IMR-90 (cell line): ENCODE results near the gene USF1. TPM values are rescaled to one million over a fixed set of nuclear protein-coding genes. Genes with fewer than 3 reads are reported as not detected.

Source experiments
- ATAC-seq: fragments of 200-7000 bp; cut with Tn5 transposase; 2 replicates; pipeline ENCODE4 v1.9.1; 2020; ENCODE audit warnings: low read depth, mild to moderate bottlenecking, moderate library complexity
- BruUV-seq: library from RNA; stranded (reverse); fragments of 400-500 nt; replicated peaks from 2 replicates; lab custom pipeline; 2021; lab: Mats Ljungman, UMichigan
- CTCF ChIA-PET: fragments of 300-600 bp; formaldehyde crosslinking; extraction: SDS; loops from one replicate; lab custom pipeline; 2021; ENCODE audit warnings: antibody characterized with exemption; lab: Yijun Ruan, JAX
- POLR2A ChIA-PET: fragments of 300-600 bp; sonication (Branson Sonifier 250); formaldehyde crosslinking; loops from one replicate; lab custom pipeline; 2022; ENCODE audit warnings: antibody characterized with exemption; ENCODE audit not compliant: unreplicated experiment; lab: Charles Lee
- DNase-seq: peaks from one replicate; pipeline ENCODE4 v3.0.0; 2013
- H2AFZ ChIP-seq: replicated peaks from 2 replicates; pipeline ENCODE3; 2013; ENCODE audit warnings: low read length, mild to moderate bottlenecking; ENCODE audit not compliant: poor library complexity
- H2AK5ac ChIP-seq: 2 replicates; pipeline ENCODE4 v1.6.1; 2013; ENCODE audit warnings: low read depth, low read length, inconsistent platforms
- H2AK9ac ChIP-seq: replicated peaks from 2 replicates; pipeline ENCODE3; 2013; ENCODE audit warnings: mild to moderate bottlenecking, low read depth, low read length, moderate library complexity; ENCODE audit not compliant: poor library complexity
- H2BK120ac ChIP-seq: 2 replicates; pipeline ENCODE4 v1.6.1; 2013; ENCODE audit warnings: low read depth, low read length, inconsistent platforms
- H2BK15ac ChIP-seq: 3 replicates; pipeline ENCODE4 v1.6.1; 2013; ENCODE audit warnings: low read depth, low read length, inconsistent platforms
- H2BK20ac ChIP-seq: 2 replicates; pipeline ENCODE4 v1.6.1; 2013; ENCODE audit warnings: low read depth, mild to moderate bottlenecking, inconsistent platforms, low read length, moderate library complexity
- H2BK5ac ChIP-seq: 2 replicates; pipeline ENCODE4 v1.6.1; 2013; ENCODE audit warnings: mild to moderate bottlenecking, low read depth, low read length, inconsistent platforms; ENCODE audit not compliant: poor library complexity, severe bottlenecking
- H3K14ac ChIP-seq: replicated peaks from 2 replicates; pipeline ENCODE4 v1.6.1; 2013; ENCODE audit warnings: low read depth, low read length, inconsistent platforms
- H3K18ac ChIP-seq: 2 replicates; pipeline ENCODE4 v1.6.1; 2013; ENCODE audit warnings: low read depth, low read length, control low read depth
- H3K23ac ChIP-seq: 2 replicates; pipeline ENCODE4 v1.6.1; 2013; ENCODE audit warnings: low read depth, low read length, inconsistent platforms
- H3K27ac ChIP-seq: 2 replicates; pipeline ENCODE4 v1.5.1; 2013; ENCODE audit warnings: mild to moderate bottlenecking, control low read depth, low read length; ENCODE audit not compliant: insufficient read depth
- H3K27me3 ChIP-seq: 2 replicates; pipeline ENCODE4 v1.6.1; 2013; ENCODE audit warnings: low read length; ENCODE audit not compliant: control insufficient read depth, insufficient read depth
- H3K36me3 ChIP-seq: 2 replicates; pipeline ENCODE4 v1.6.1; 2013; ENCODE audit warnings: low read length, mixed read lengths; ENCODE audit not compliant: control insufficient read depth, insufficient read depth
- H3K4ac ChIP-seq: 2 replicates; pipeline ENCODE4 v1.6.1; 2013; ENCODE audit warnings: low read depth, low read length, inconsistent platforms
- H3K4me1 ChIP-seq: 2 replicates; pipeline ENCODE4 v1.6.1; 2013; ENCODE audit warnings: low read length, mixed read lengths; ENCODE audit not compliant: control insufficient read depth, insufficient read depth
- H3K4me2 ChIP-seq: 2 replicates; pipeline ENCODE4 v1.6.1; 2013; ENCODE audit warnings: low read depth, mild to moderate bottlenecking, control low read depth, low read length, moderate library complexity
- H3K4me3 ChIP-seq: 2 replicates; pipeline ENCODE4 v1.5.1; 2013; ENCODE audit warnings: low read depth, mild to moderate bottlenecking, control low read depth, low read length, moderate library complexity; ENCODE audit not compliant: insufficient read depth
- H3K56ac ChIP-seq: 2 replicates; pipeline ENCODE4 v1.6.1; 2013; ENCODE audit warnings: low read length, inconsistent platforms; ENCODE audit not compliant: insufficient read depth; ENCODE audit errors: extremely low read depth
- H3K79me1 ChIP-seq, 2 experiments: 2 replicates each; pipeline ENCODE4 v1.6.1; 2013; ENCODE audit warnings: low read length in 2 of 2, inconsistent platforms in 1 of 2, low read depth in 1 of 2
- H3K9ac ChIP-seq: 2 replicates; pipeline ENCODE4 v1.6.1; 2013; ENCODE audit warnings: low read depth, low read length, control low read depth
- H3K9me1 ChIP-seq: 2 replicates; pipeline ENCODE4 v1.6.1; 2013; ENCODE audit warnings: low read length, inconsistent platforms; ENCODE audit not compliant: insufficient read depth
- H3K9me3 ChIP-seq: 2 replicates; pipeline ENCODE4 v1.6.1; 2013; ENCODE audit warnings: low read length; ENCODE audit not compliant: control insufficient read depth, insufficient read depth
- H4K20me1 ChIP-seq: 2 replicates; pipeline ENCODE4 v1.6.1; 2013; ENCODE audit warnings: low read length, inconsistent platforms; ENCODE audit not compliant: insufficient read depth
- H4K5ac ChIP-seq: 2 replicates; pipeline ENCODE4 v1.6.1; 2013; ENCODE audit warnings: mild to moderate bottlenecking, low read depth, low read length, control low read depth
- H4K8ac ChIP-seq, 2 experiments: 2 replicates each; pipeline ENCODE4 v1.6.1; 2013; ENCODE audit warnings: low read depth in 2 of 2, low read length in 2 of 2, control low read depth in 1 of 2, inconsistent platforms in 1 of 2
- H4K91ac ChIP-seq: 2 replicates; pipeline ENCODE4 v1.6.1; 2013; ENCODE audit warnings: low read depth, low read length, inconsistent platforms; ENCODE audit not compliant: insufficient read depth
- CHD1 ChIP-seq: IDR thresholded peaks from 2 replicates; pipeline ENCODE4 v1.6.1; 2012; ENCODE audit warnings: low read depth, low read length, improper control_type of control experiment
- CTCF ChIP-seq: conservative IDR thresholded peaks from 2 replicates; pipeline ENCODE4 v1.5.1; 2012; ENCODE audit warnings: mild to moderate bottlenecking, low read depth, low read length, improper control_type of control experiment
- ELK1 ChIP-seq: fragments of 150-350 bp; IDR thresholded peaks from 2 replicates; pipeline ENCODE4 v1.6.1; 2016; ENCODE audit warnings: low read depth, mild to moderate bottlenecking, low read length, moderate library complexity, borderline replicate concordance
- MAFK ChIP-seq: IDR thresholded peaks from 2 replicates; pipeline ENCODE4 v1.6.1; 2012; ENCODE audit warnings: low read depth, low read length, improper control_type of control experiment
- POLR2A ChIP-seq: IDR thresholded peaks from 2 replicates; pipeline ENCODE4 v1.6.1; 2012; ENCODE audit warnings: mild to moderate bottlenecking, low read depth, low read length
- RAD21 ChIP-seq: IDR thresholded peaks from 2 replicates; pipeline ENCODE4 v1.6.1; 2012; ENCODE audit warnings: low read length, improper control_type of control experiment
- RCOR1 ChIP-seq: IDR thresholded peaks from 2 replicates; pipeline ENCODE4 v1.6.1; 2012; ENCODE audit warnings: mild to moderate bottlenecking, low read length, improper control_type of control experiment; ENCODE audit not compliant: insufficient replicate concordance
- RFX5 ChIP-seq: IDR thresholded peaks from 2 replicates; pipeline ENCODE4 v1.8.0; 2012; ENCODE audit warnings: low read depth, mild to moderate bottlenecking, low read length, moderate library complexity
- SMC3 ChIP-seq: fragments of 150-350 bp; IDR thresholded peaks from 2 replicates; pipeline ENCODE4 v1.6.1; 2016; ENCODE audit warnings: low read depth, mild to moderate bottlenecking, antibody characterized with exemption, low read length, moderate library complexity
- WGBS, 2 experiments: methylation state at CpG; one replicate each; pipeline versions ENCODE4 v1.1.5 to v1.1.7; 2013; ENCODE audit warnings: missing lambda C conversion rate in 2 of 2; ENCODE audit not compliant: insufficient read length in 1 of 2; ENCODE audit errors: extremely low coverage in 2 of 2; 5-methylcytosine and 5-hydroxymethylcytosine counted together
- dilution Hi-C: fragments of 300-500 bp; cut with HindIII; formaldehyde crosslinking; loops from one replicate; pipeline ENCODE4 v1.14.3; 2018; ENCODE audit warnings: low sequenced_read_pairs; ENCODE audit not compliant: unreplicated experiment
- in situ Hi-C: fragments of 300-500 bp; cut with MboI; formaldehyde crosslinking; loops from 3 replicates; pipeline ENCODE4 v1.14.3; 2019; ENCODE audit warnings: low sequenced_read_pairs, inconsistent platforms, mixed read lengths
- intact Hi-C: fragments of 100-400 bp; cut with micrococcal nuclease; formaldehyde crosslinking; loops from 2 replicates; pipeline ENCODE4 v1.10.0; 2022
- polyA plus RNA-seq, 3 experiments: library from polyadenylated mRNA; depleted of rRNA; stranded (reverse); fragments of >200 nt; gene quantifications; 2 replicates each; pipeline ENCODE4 v1.2.3, GENCODE V29; 2012; ENCODE audit warnings: low replicate concordance in 1 of 3
- total RNA-seq: library from RNA; depleted of rRNA; stranded (reverse); fragments of >200 nt; gene quantifications from 2 replicates; pipeline ENCODE4 v1.2.3, GENCODE V29; 2012

USF1 gene
- total and polyA plus RNA-seq, 2 of the 4 experiments (the other 2 are of a cell fraction), result 37.1 to 78.9 TPM

GRCh38 chr1:161039154-161039545, 6.6 kb downstream of the USF1 start:
- H3K79me1 ChIP-seq, result peaks cover 11 to 22% of the 10 kb centered on the region in 2 experiments; a peak in 3 of 4 replicates
- H2BK120ac ChIP-seq, result no peak overlapping the region
- H2BK20ac ChIP-seq, result no peak overlapping the region
- no peak overlapping the region for H4K5ac ChIP-seq
- H3K14ac ChIP-seq, result no peak overlapping the region
- POLR2A ChIA-PET, result no interaction called here
- no peak overlapping the region for H2BK5ac ChIP-seq
- H3K9ac ChIP-seq, result no peak overlapping the region
- no peak overlapping the region for H2AK9ac ChIP-seq
- no peak overlapping the region for H3K56ac ChIP-seq
- CTCF ChIA-PET, result no interaction called here
- no peaks in the 10 kb centered on the region; the same call in 1 of the 2 replicates for H4K20me1 ChIP-seq
- no peak overlapping the region for H4K91ac ChIP-seq
- H3K9me3 ChIP-seq, result no peaks in the 10 kb centered on the region
- no peak overlapping the region for H3K27ac ChIP-seq
- dilution Hi-C loops, result no loop called here
- DNase-seq (no peak), ATAC-seq (no peak)
- no peak overlapping the region for H4K8ac ChIP-seq
- no CpG with 5 or more reads among the region's 3 CpGs for WGBS, 2 experiments
- BruUV-seq, result no TSS peak
- no peaks in the 10 kb centered on the region for H3K27me3 ChIP-seq
- no peaks in the 10 kb centered on the region for H3K9me1 ChIP-seq
- H3K4me1 ChIP-seq, result no peaks in the 10 kb centered on the region; the same call in 1 of the 2 replicates
- H3K23ac ChIP-seq, result no peak overlapping the region
- H2BK15ac ChIP-seq, result no peak overlapping the region
- no peak overlapping the region for H2AFZ ChIP-seq
- intact Hi-C loops, result no loop called here
- H3K18ac ChIP-seq, result no peak overlapping the region
- peaks cover 42% of the 10 kb centered on the region for H3K36me3 ChIP-seq
- no peak for TF ChIP-seq RAD21
- no peak for TF ChIP-seq RCOR1
- no peak for TF ChIP-seq MAFK
- no peak for TF ChIP-seq ELK1
- no peak for TF ChIP-seq CHD1
- no peak for TF ChIP-seq RFX5
- TF ChIP-seq CTCF, result no peak
- no peak for TF ChIP-seq SMC3
- TF ChIP-seq POLR2A, result no peak
- H3K4me2 ChIP-seq, result no peak overlapping the region
- no peak overlapping the region for H3K4me3 ChIP-seq
- no peak overlapping the region for H2AK5ac ChIP-seq
- H3K4ac ChIP-seq, result no peak overlapping the region
- in situ Hi-C loops, result no loop called here
